Subcutaneous abdominal adipose tissue (tissue), 5 donors: Measurements from ENCODE around the gene TMEM117.

Experiments
- H3K27ac ChIP-seq: one replicate; pipeline ENCODE4 v1.7.0; 2013; ENCODE audit warnings: low read depth, mild to moderate bottlenecking, inconsistent platforms, low read length, moderate library complexity
- H3K27me3 ChIP-seq, 5 donors: one replicate each; pipeline ENCODE4 v1.7.0; 2013; ENCODE audit warnings: low read length in 5 of 5, inconsistent platforms in 1 of 5; ENCODE audit not compliant: control insufficient read depth in 5 of 5, insufficient read depth in 4 of 5
- H3K36me3 ChIP-seq, 5 donors: one replicate each; pipeline ENCODE4 v1.7.0; 2013; ENCODE audit warnings: low read length in 5 of 5; ENCODE audit not compliant: control insufficient read depth in 5 of 5, insufficient read depth in 5 of 5
- H3K4me1 ChIP-seq, 5 donors: one replicate each; pipeline ENCODE4 v1.7.0; 2013; ENCODE audit warnings: low read length in 5 of 5, mild to moderate bottlenecking in 3 of 5, moderate library complexity in 1 of 5; ENCODE audit not compliant: control insufficient read depth in 5 of 5, insufficient read depth in 5 of 5
- H3K4me3 ChIP-seq, 5 donors: one replicate each; pipeline ENCODE4 v1.7.0; 2013; ENCODE audit warnings: low read length in 5 of 5, low read depth in 1 of 5
- H3K9ac ChIP-seq, 5 donors: one replicate each; pipeline ENCODE4 v1.7.0; 2013; ENCODE audit warnings: low read length in 5 of 5, mild to moderate bottlenecking in 4 of 5, moderate library complexity in 3 of 5
- H3K9me3 ChIP-seq, 5 donors: one replicate each; pipeline ENCODE4 v1.7.0; 2013; ENCODE audit warnings: low read length in 5 of 5; ENCODE audit not compliant: control insufficient read depth in 5 of 5
- donor health status: healthy.
- donor health status: healthy.
- donor health status: healthy.
- donor health status: healthy.
- donor health status: healthy.

Gene TMEM117

GRCh38 chr12:44098786-44099185 is 262.9 kb downstream of the TMEM117 start:
- peaks cover 0 to 3% (median 0%) of the 10 kb centered on the region in 5 donors for H3K4me1 ChIP-seq
- no peak overlapping the region for H3K4me3 ChIP-seq
- no peaks in the 10 kb centered on the region for H3K36me3 ChIP-seq
- no peak overlapping the region for H3K9ac ChIP-seq
- no peaks in the 10 kb centered on the region for H3K27me3 ChIP-seq
- H3K9me3 ChIP-seq = peaks cover 0 to 2% (median 0%) of the 10 kb centered on the region in 5 donors
- H3K27ac ChIP-seq = no peak overlapping the region

- no peaks in the 10 kb centered on the region for H3K27me3 ChIP-seq
- H3K9me3 ChIP-seq = peaks cover 0 to 2% (median 0%) of the 10 kb centered on the region in 5 donors
- H3K27ac ChIP-seq = no peak overlapping the region
These were observed 263.6 kb downstream of the TMEM117 start for GRCh38 chr12:44099486-44099885.

GRCh38 chr12:44100264-44100663 is 264.4 kb downstream of the TMEM117 start:
- Histone ChIP-seq H3K9me3 (peaks cover 0 to 2% (median 0%) of the 10 kb centered on the region in 5 donors), H3K27ac (no peak overlapping the region)

More at GRCh38 chr12:44099486-44099885, 263.6 kb downstream of the TMEM117 start:
- Histone ChIP-seq H3K4me1 (peaks cover 0 to 3% (median 0%) of the 10 kb centered on the region in 5 donors), H3K4me3 (no peak overlapping the region), H3K9ac (no peak overlapping the region), H3K36me3 (no peaks in the 10 kb centered on the region)

GRCh38 chr12:44101475-44101874 is 265.6 kb downstream of the TMEM117 start:
- Histone ChIP-seq H3K27me3 (no peaks in the 10 kb centered on the region), H3K4me3 (no peak overlapping the region), H3K9ac (no peak overlapping the region), H3K36me3 (no peaks in the 10 kb centered on the region), H3K27ac (no peak overlapping the region), H3K9me3 (peaks cover 0 to 2% (median 0%) of the 10 kb centered on the region in 5 donors), H3K4me1 (peaks cover 0 to 3% (median 0%) of the 10 kb centered on the region in 5 donors)

More at GRCh38 chr12:44100264-44100663, 264.4 kb downstream of the TMEM117 start:
- no peak overlapping the region for H3K4me3 ChIP-seq
- no peaks in the 10 kb centered on the region for H3K36me3 ChIP-seq
- no peak overlapping the region for H3K9ac ChIP-seq
- peaks cover 0 to 3% (median 0%) of the 10 kb centered on the region in 5 donors for H3K4me1 ChIP-seq
- no peaks in the 10 kb centered on the region for H3K27me3 ChIP-seq

GRCh38 chr12:44114906-44115305 is 279.0 kb downstream of the TMEM117 start:
- H3K36me3 ChIP-seq = no peaks in the 10 kb centered on the region
- H3K4me1 ChIP-seq = peaks cover 0 to 7% (median 0%) of the 10 kb centered on the region in 5 donors
- H3K9me3 ChIP-seq = no peaks in the 10 kb centered on the region
- no peak overlapping the region for H3K9ac ChIP-seq
- no peak overlapping the region for H3K27ac ChIP-seq
- H3K4me3 ChIP-seq = no peak overlapping the region
- no peaks in the 10 kb centered on the region for H3K27me3 ChIP-seq

- peaks cover 0 to 7% (median 0%) of the 10 kb centered on the region in 5 donors for H3K9me3 ChIP-seq
- H3K4me1 ChIP-seq = peaks cover 0 to 7% (median 0%) of the 10 kb centered on the region in 5 donors
- H3K4me3 ChIP-seq = no peak overlapping the region
- no peaks in the 10 kb centered on the region for H3K27me3 ChIP-seq
- H3K36me3 ChIP-seq = no peaks in the 10 kb centered on the region
- no peak overlapping the region for H3K9ac ChIP-seq
- no peak overlapping the region for H3K27ac ChIP-seq
These were observed 281.5 kb downstream of the TMEM117 start for GRCh38 chr12:44117337-44117736.

GRCh38 chr12:44118946-44119345 is 283.1 kb downstream of the TMEM117 start:
- H3K4me3 ChIP-seq = no peak overlapping the region
- H3K27me3 ChIP-seq = no peaks in the 10 kb centered on the region
- peaks cover 0 to 7% (median 0%) of the 10 kb centered on the region in 5 donors for H3K4me1 ChIP-seq
- no peak overlapping the region for H3K27ac ChIP-seq
- no peaks in the 10 kb centered on the region for H3K36me3 ChIP-seq
- peaks cover 0 to 7% (median 0%) of the 10 kb centered on the region in 5 donors for H3K9me3 ChIP-seq
- no peak overlapping the region for H3K9ac ChIP-seq

- Histone ChIP-seq H3K27ac (no peak overlapping the region), H3K27me3 (no peaks in the 10 kb centered on the region), H3K4me3 (no peak overlapping the region), H3K4me1 (peaks cover 0 to 11% (median 3%) of the 10 kb centered on the region in 5 donors), H3K9ac (no peak overlapping the region), H3K9me3 (no peaks in the 10 kb centered on the region), H3K36me3 (no peaks in the 10 kb centered on the region)
These were observed 290.9 kb downstream of the TMEM117 start for GRCh38 chr12:44126806-44127205.

GRCh38 chr12:44127966-44128710 is 292.3 kb downstream of the TMEM117 start:
- H3K27me3 ChIP-seq = no peaks in the 10 kb centered on the region
- H3K4me1 ChIP-seq = peaks cover 0 to 11% (median 3%) of the 10 kb centered on the region in 5 donors
- H3K27ac ChIP-seq = no peak overlapping the region
- H3K9ac ChIP-seq = no peak overlapping the region
- no peak overlapping the region for H3K4me3 ChIP-seq
- H3K36me3 ChIP-seq = no peaks in the 10 kb centered on the region
- no peaks in the 10 kb centered on the region for H3K9me3 ChIP-seq

GRCh38 chr12:44143175-44143574 is 307.3 kb downstream of the TMEM117 start:
- Histone ChIP-seq H3K9ac (no peak overlapping the region), H3K27ac (no peak overlapping the region), H3K36me3 (no peaks in the 10 kb centered on the region), H3K4me1 (no peaks in the 10 kb centered on the region), H3K9me3 (peaks cover 0 to 4% (median 0%) of the 10 kb centered on the region in 5 donors), H3K27me3 (no peaks in the 10 kb centered on the region), H3K4me3 (no peak overlapping the region)
